Activated naive CD4-positive, alpha-beta T cell treated with anti-CD3 and anti-CD28 coated beads, Interleukin-2, amount 50 U/mL, for 24 hours (primary cell): ENCODE measurements around the gene GNPTAB.
"Not testable (repeated sequence)": the region's sequence is repeated elsewhere in the genome, so short reads cannot be mapped to it uniquely, and the experiment has no call there.

Source experiments
- H3K27ac Mint-ChIP-seq: one replicate; pipeline ENCODE4 v1.8.0; 2021; ENCODE audit warnings: mild to moderate bottlenecking, mixed read lengths
- H3K27me3 Mint-ChIP-seq: one replicate; pipeline ENCODE4 v1.8.0; 2021; ENCODE audit warnings: mixed read lengths
- H3K36me3 Mint-ChIP-seq: one replicate; pipeline ENCODE4 v1.8.0; 2021; ENCODE audit warnings: mixed read lengths
- H3K4me1 Mint-ChIP-seq: one replicate; pipeline ENCODE4 v1.8.0; 2021; ENCODE audit warnings: mixed read lengths
- H3K4me3 Mint-ChIP-seq: one replicate; pipeline ENCODE4 v1.8.0; 2021; ENCODE audit warnings: mild to moderate bottlenecking, mixed read lengths
- H3K9me3 Mint-ChIP-seq: one replicate; pipeline ENCODE4 v1.8.0; 2021; ENCODE audit warnings: mixed read lengths

The GNPTAB gene

DNA sequence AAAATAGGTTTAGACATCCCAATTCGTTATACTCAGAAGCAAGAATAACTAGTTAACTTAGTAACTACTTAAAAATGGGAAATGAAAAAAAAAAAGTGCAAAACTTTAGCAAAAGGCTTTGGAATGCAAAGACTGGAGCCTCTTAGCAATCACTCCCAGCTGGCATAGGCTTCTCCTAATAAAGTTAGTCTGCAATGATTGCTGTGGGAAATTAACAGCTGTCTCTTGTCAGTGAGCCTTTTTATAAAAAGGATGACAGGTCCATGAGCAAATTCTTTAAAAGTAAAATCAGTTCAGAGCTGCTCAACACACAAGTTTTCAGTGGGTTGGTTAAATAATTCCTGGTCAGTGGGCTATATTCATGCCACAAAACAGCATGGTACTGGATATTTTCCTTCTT lies 84.1 kb downstream of the GNPTAB start:
- no peak overlapping the region for H3K4me3 Mint-ChIP-seq
- H3K27me3 Mint-ChIP-seq: no peaks in the 10 kb centered on the region
- H3K36me3 Mint-ChIP-seq: peaks cover 8% of the 10 kb centered on the region
- H3K27ac Mint-ChIP-seq: no peak overlapping the region
- H3K4me1 Mint-ChIP-seq: no peaks in the 10 kb centered on the region
- H3K9me3 Mint-ChIP-seq: no peaks in the 10 kb centered on the region

DNA sequence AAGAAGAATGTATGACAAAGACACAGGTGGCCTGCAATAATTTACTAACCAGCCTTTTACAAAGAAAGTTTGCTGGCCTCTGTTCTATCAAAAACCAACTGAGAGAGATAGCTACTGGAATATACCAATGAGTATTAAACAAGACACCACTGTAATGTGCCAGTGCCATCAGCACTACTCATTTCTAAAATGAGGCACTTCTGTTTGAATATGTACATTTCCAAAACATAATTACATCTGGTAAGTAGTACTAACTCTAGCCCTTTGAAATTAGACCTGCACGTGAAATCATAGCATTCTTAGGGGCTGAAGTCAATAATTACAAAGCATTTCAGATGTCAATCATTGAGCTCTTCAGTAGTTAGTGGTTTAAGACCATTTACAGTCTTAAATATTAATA lies 84.6 kb downstream of the GNPTAB start:
- no peak overlapping the region for H3K27ac Mint-ChIP-seq
- H3K4me3 Mint-ChIP-seq: no peak overlapping the region
- no peaks in the 10 kb centered on the region for H3K9me3 Mint-ChIP-seq
- peaks cover 10% of the 10 kb centered on the region for H3K36me3 Mint-ChIP-seq
- H3K27me3 Mint-ChIP-seq: no peaks in the 10 kb centered on the region
- no peaks in the 10 kb centered on the region for H3K4me1 Mint-ChIP-seq

GRCh38 chr12:101745481-101745880 lies 85.3 kb downstream of the GNPTAB start:
- Mint-ChIP-seq H3K27ac (no peak overlapping the region), H3K9me3 (no peaks in the 10 kb centered on the region), H3K4me3 (no peak overlapping the region), H3K36me3 (peaks cover 10% of the 10 kb centered on the region), H3K27me3 (no peaks in the 10 kb centered on the region), H3K4me1 (no peaks in the 10 kb centered on the region)

GRCh38 chr12:101743724-101744472 lies 86.9 kb downstream of the GNPTAB start:
- peaks cover 7% of the 10 kb centered on the region for H3K36me3 Mint-ChIP-seq
- H3K4me1 Mint-ChIP-seq: no peaks in the 10 kb centered on the region
- H3K9me3 Mint-ChIP-seq: no peaks in the 10 kb centered on the region
- H3K27me3 Mint-ChIP-seq: no peaks in the 10 kb centered on the region
- no peak overlapping the region for H3K4me3 Mint-ChIP-seq
- H3K27ac Mint-ChIP-seq: no peak overlapping the region

DNA sequence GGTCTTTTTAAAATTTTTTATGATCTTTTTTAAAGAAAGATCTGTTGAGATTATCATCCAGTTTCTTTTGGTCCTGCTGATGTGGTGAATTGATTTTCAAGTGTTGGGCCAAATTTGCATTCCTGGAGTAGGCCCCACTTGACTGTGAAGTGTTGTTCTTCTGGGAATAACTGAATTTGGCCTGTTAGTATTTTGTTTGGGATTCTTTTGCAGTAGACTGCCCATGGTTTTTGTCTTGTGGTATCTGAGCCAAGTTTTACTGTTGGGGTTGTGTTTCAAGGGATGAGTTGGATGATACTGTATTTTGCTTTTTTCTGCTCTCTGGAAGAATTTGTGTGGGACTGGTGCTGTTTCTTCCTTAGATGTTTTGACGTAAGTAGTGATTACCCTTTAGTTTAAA lies 87.5 kb downstream of the GNPTAB start:
- H3K36me3 Mint-ChIP-seq: peaks cover 7% of the 10 kb centered on the region
- no peaks in the 10 kb centered on the region for H3K9me3 Mint-ChIP-seq
- H3K27ac Mint-ChIP-seq: no peak overlapping the region
- H3K27me3 Mint-ChIP-seq: no peaks in the 10 kb centered on the region
- no peak overlapping the region for H3K4me3 Mint-ChIP-seq
- no peaks in the 10 kb centered on the region for H3K4me1 Mint-ChIP-seq

GRCh38 chr12:101740980-101741379 lies 89.8 kb downstream of the GNPTAB start:
- peaks cover 9% of the 10 kb centered on the region for H3K36me3 Mint-ChIP-seq
- no peak overlapping the region for H3K4me3 Mint-ChIP-seq
- H3K4me1 Mint-ChIP-seq: no peaks in the 10 kb centered on the region

GRCh38 chr12:101740566-101740965 lies 90.2 kb downstream of the GNPTAB start:
- Mint-ChIP-seq H3K4me3 (no peak overlapping the region), H3K4me1 (no peaks in the 10 kb centered on the region), H3K27me3 (no peaks in the 10 kb centered on the region), H3K9me3 (no peaks in the 10 kb centered on the region), H3K36me3 (peaks cover 9% of the 10 kb centered on the region), H3K27ac (no peak overlapping the region)

More at GRCh38 chr12:101740980-101741379, 89.8 kb downstream of the GNPTAB start:
- no peaks in the 10 kb centered on the region for H3K27me3 Mint-ChIP-seq
- no peaks in the 10 kb centered on the region for H3K9me3 Mint-ChIP-seq
- H3K27ac Mint-ChIP-seq: no peak overlapping the region

DNA sequence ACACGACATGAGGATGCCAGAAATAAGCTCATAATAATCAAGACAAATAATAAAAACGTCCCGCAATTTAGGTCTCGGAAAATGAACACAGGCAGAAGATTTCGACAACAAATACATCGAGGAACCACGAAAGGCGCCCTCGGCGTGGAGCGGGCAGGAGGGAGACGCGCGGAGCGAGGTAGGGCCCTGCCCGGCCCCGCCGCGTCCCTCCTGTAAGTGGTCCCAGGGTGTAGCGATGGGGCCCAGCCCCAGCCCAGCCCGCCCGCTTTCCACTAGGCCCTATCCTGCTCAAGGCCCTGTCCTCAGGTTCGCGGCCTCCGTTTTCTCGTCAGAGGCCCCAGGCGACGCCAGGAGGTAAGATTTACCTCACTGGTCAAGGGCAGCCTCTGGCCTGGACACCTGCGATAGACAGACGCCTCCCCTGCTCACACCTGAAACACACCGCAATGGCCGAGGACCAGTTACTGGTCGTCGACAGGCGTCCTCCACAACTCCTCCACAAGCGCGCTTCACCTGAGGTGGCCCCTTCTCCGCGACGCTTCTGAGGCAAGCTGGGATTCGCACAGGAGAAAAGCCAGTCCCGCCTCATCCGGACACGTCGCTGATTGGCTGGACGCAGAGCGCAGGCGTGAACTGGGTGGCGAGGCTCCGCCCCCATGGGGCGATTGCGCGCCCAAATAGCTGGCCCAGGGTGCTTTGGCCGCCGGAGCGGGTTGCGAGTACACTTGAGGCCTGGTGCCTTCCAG lies 91.7 kb downstream of the GNPTAB start, which contains the start of gene SYCP3:
Gene SYCP3 (minus strand): TSS at position 543 of the 746 bp plus-strand sequence. CDS start 1,527 bp downstream, outside the sequence.
- no peaks in the 10 kb centered on the region for H3K27me3 Mint-ChIP-seq
- H3K36me3 Mint-ChIP-seq: peaks cover 4% of the 10 kb centered on the region
- no peaks in the 10 kb centered on the region for H3K9me3 Mint-ChIP-seq
- no peak within 1 kb of the TSS for H3K4me3 Mint-ChIP-seq
- H3K4me1 Mint-ChIP-seq: no peaks in the 10 kb centered on the region
- H3K27ac Mint-ChIP-seq: no peak within 1 kb of the TSS

DNA sequence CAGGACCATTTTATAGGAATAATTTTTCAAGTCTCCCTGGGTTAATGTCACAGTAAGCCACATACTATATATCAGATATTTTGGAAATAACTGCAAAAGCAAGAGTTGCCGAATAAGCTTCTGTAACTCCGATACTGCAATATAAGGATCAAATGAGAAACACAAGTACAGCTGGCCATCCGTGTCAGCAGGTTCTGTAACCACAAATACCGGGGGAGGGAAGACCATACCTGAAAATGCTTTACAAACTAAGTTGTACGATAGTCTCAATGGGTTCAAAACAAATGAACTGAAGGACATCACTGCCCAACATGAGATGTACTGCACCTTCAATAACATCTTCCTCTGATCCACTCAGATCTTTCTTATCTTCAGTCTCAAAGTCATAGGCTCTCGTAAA lies 93.3 kb downstream of the GNPTAB start:
- Mint-ChIP-seq H3K27ac (no peak overlapping the region), H3K27me3 (no peaks in the 10 kb centered on the region), H3K4me3 (no peak overlapping the region), H3K9me3 (no peaks in the 10 kb centered on the region), H3K36me3 (peaks cover 4% of the 10 kb centered on the region), H3K4me1 (no peaks in the 10 kb centered on the region)

DNA sequence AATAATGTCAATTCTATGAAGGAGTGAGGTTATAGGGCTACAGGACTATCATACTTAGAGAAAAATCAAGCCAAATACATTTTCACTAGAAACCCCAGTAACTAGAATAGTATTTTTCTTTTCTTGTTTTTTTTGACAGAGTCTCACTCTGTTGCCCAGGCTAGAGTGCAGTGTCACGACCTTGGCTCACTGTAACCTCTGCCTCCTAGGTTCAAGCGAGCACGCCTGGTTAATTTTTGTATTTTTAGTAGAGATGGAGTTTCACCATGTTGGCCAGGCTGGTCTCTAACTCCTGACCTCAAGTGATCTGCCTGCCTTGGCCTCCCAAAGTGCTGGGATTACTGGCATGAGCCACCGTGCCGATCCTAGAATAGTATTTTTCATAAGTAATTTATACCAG lies 96.3 kb downstream of the GNPTAB start:
- H3K4me1 Mint-ChIP-seq, H3K27ac Mint-ChIP-seq, H3K9me3 Mint-ChIP-seq, H3K4me3 Mint-ChIP-seq, H3K36me3 Mint-ChIP-seq, H3K27me3 Mint-ChIP-seq: not testable (repeated sequence)

DNA sequence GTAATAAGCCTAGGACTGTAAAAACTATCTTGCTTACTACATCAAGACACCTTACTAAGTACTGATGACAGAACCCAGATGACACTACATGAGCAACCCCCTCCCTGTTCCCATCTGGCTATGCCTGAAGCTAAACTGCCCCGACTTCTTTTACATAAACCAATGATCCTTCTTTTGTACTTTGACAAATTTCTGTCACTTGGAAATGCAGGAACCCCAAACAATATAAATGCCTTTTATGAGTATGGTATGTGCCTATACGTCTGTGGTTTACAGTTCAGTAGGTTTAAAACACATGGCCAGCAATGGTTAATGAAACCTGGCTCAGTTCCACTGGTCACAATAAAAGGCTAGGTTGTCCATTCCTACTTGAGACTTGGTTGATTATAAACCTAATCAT lies 97.6 kb downstream of the GNPTAB start:
- Mint-ChIP-seq H3K27ac (no peak overlapping the region), H3K27me3 (no peaks in the 10 kb centered on the region)

DNA sequence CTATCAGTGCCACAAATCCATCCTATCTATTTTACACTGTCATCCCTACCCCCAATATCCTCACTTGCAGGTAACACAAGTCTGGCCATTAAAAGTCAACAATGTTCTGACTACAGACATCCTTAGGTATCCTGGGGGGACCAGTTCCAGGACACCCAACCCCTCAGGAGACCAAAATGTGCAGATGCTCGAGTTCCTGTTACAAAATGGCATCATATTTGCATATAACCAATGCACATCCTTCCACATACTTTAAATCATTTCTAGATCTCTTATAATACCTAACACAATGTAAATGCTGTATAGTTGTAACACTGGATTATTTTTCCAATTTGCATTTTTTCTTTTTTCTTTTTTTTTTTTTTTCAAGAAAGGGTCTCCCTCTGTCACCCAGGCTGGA lies 98.4 kb downstream of the GNPTAB start:
- Mint-ChIP-seq H3K4me1 (no peaks in the 10 kb centered on the region), H3K36me3 (peaks cover 1% of the 10 kb centered on the region), H3K27ac (no peak overlapping the region), H3K9me3 (no peaks in the 10 kb centered on the region), H3K27me3 (no peaks in the 10 kb centered on the region), H3K4me3 (no peak overlapping the region)

More for the DNA sequence above, 97.6 kb downstream of the GNPTAB start:
- H3K9me3 Mint-ChIP-seq: no peaks in the 10 kb centered on the region
- no peaks in the 10 kb centered on the region for H3K4me1 Mint-ChIP-seq
- H3K36me3 Mint-ChIP-seq: peaks cover 3% of the 10 kb centered on the region
- no peak overlapping the region for H3K4me3 Mint-ChIP-seq

GRCh38 chr12:101729842-101730241 lies 100.9 kb downstream of the GNPTAB start:
- H3K27me3 Mint-ChIP-seq: no peaks in the 10 kb centered on the region
- no peaks in the 10 kb centered on the region for H3K4me1 Mint-ChIP-seq
- H3K4me3 Mint-ChIP-seq: no peak overlapping the region
- no peak overlapping the region for H3K27ac Mint-ChIP-seq
- H3K36me3 Mint-ChIP-seq: peaks cover 4% of the 10 kb centered on the region
- H3K9me3 Mint-ChIP-seq: no peaks in the 10 kb centered on the region

DNA sequence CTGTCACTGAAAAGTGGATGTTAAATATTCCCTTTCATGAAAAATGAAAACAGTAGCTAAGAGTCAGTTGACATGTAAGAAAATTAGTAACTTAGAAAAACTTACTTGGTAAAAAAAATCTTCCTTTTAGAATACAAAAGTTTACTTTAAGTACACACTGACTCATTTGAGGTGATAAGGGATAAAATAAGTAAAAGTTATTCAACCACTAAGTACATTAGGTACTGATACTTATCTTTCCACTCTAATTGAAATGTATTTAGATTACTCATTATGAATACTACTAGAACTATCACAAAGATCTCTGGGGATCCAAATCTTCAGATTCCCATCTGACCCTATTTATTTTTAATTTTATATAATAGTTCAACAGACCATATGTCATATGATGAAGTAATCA lies 103.7 kb downstream of the GNPTAB start:
- Mint-ChIP-seq H3K4me3 (no peak overlapping the region), H3K9me3 (no peaks in the 10 kb centered on the region), H3K27ac (no peak overlapping the region), H3K4me1 (no peaks in the 10 kb centered on the region), H3K36me3 (peaks cover 4% of the 10 kb centered on the region), H3K27me3 (no peaks in the 10 kb centered on the region)

GRCh38 chr12:101722392-101722791 lies 108.4 kb downstream of the GNPTAB start:
- Mint-ChIP-seq H3K36me3 (peaks cover 3% of the 10 kb centered on the region), H3K27ac (no peak overlapping the region)

DNA sequence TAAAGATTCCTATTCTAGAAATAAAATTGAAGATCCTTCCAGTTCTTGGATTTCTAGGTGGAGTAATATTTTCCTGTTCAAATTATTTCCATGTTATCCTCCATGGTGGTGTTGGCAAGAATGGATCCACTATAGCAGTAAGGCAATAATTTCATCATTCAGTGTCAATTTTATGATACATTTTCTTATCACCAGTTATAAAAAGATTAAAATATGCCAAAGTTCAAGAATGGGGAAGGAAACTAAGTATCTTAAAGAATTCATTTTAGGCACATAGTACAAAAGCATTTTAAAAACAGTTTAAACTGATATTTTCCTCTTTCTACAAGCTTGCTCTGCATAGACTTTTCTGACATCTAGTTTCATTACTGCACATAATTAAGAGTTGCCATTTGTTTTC lies 110.6 kb downstream of the GNPTAB start:
- Mint-ChIP-seq H3K27me3 (no peaks in the 10 kb centered on the region), H3K27ac (no peak overlapping the region), H3K36me3 (no peaks in the 10 kb centered on the region), H3K9me3 (no peaks in the 10 kb centered on the region), H3K4me1 (no peaks in the 10 kb centered on the region), H3K4me3 (no peak overlapping the region)

More at GRCh38 chr12:101722392-101722791, 108.4 kb downstream of the GNPTAB start:
- Mint-ChIP-seq H3K4me3 (no peak overlapping the region), H3K27me3 (no peaks in the 10 kb centered on the region), H3K4me1 (no peaks in the 10 kb centered on the region), H3K9me3 (no peaks in the 10 kb centered on the region)
